ENCODE results near the gene GCN1.
"Not testable (repeated sequence)": the region's sequence is repeated elsewhere in the genome, so short reads cannot be mapped to it uniquely, and the experiment has no call there.

The GCN1 gene, protein sequence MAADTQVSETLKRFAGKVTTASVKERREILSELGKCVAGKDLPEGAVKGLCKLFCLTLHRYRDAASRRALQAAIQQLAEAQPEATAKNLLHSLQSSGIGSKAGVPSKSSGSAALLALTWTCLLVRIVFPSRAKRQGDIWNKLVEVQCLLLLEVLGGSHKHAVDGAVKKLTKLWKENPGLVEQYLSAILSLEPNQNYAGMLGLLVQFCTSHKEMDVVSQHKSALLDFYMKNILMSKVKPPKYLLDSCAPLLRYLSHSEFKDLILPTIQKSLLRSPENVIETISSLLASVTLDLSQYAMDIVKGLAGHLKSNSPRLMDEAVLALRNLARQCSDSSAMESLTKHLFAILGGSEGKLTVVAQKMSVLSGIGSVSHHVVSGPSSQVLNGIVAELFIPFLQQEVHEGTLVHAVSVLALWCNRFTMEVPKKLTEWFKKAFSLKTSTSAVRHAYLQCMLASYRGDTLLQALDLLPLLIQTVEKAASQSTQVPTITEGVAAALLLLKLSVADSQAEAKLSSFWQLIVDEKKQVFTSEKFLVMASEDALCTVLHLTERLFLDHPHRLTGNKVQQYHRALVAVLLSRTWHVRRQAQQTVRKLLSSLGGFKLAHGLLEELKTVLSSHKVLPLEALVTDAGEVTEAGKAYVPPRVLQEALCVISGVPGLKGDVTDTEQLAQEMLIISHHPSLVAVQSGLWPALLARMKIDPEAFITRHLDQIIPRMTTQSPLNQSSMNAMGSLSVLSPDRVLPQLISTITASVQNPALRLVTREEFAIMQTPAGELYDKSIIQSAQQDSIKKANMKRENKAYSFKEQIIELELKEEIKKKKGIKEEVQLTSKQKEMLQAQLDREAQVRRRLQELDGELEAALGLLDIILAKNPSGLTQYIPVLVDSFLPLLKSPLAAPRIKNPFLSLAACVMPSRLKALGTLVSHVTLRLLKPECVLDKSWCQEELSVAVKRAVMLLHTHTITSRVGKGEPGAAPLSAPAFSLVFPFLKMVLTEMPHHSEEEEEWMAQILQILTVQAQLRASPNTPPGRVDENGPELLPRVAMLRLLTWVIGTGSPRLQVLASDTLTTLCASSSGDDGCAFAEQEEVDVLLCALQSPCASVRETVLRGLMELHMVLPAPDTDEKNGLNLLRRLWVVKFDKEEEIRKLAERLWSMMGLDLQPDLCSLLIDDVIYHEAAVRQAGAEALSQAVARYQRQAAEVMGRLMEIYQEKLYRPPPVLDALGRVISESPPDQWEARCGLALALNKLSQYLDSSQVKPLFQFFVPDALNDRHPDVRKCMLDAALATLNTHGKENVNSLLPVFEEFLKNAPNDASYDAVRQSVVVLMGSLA (N-terminal part only)

DNA sequence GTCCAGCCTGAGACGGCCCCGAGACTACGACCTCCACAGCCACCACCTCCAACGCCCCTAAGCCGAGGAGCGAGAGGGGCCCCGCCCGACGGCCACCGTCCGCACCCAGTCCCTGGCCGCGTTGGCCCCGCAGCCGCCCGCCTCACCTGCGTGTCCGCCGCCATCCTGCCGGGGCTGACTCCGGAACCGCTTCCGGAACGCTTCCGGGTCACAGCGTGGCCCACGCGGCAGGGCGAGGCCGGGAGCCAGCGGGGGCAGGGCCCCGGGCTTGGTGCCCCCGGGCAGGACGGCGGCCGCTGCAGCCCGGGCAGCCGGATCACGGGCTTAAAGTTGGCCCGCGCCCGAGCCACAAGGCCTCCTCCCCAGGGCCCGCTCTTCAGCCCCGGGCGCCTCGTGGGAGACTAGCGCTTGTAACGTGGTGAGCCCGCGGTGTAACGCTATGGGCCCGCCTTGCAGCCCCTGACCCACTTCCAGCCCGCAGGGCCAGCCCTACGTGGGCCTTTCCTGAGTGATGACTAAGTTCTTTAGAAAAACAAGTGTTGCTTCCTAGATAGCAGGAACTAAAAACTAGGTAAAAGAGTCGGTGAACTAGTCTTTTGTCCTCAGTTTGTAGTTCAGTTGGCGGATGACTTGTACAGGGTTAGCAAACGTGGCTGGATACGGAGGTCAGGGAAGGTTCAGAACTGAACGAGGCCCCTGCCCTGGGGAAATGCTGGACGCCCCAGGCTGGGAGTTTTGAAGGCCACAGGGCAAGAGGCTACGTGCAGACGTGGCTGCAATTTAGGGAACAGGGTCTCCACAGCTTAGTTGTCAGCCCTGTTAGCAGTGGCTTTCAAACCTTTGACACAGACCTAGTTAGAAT, at the start of gene GCN1:
TSS of gene GCN1 (minus strand) at position 182 of the 862 bp plus-strand sequence. CDS start at position 164, 18 bp downstream.
- peak; percentile 81 for DNase-seq

DNA sequence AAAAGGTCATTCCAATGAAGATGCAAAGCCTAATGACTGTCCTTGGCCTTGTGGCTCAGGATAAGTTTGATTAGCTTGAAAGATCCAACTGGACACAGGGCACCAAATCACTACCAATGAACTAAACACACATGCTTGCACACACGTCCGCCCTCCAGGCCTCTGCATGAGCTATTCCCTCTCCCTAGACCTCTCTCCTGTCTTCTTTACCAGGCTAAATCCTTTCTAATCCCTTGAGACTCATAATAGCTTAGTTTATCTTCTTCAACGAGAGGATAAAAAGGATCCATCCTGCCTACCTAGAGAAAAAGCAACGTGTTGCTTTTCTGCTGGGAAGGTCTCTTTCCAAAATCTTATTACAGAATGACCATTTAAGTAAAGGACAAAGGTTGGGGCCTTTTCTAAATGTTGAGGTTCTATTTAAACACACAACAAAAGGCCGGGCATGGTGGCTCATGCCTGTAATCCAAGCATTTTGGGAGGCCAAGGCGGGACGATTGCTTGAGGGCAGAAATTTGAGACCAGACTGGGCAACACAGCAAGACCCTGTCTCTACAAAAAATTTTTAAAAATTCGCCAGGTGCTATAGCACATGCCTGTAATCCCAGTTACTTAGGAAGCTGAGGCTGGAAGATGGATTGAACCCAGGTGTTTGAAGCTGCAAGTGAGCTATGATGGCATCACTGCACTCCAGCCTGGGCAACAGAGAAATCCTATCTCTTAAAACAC, 48.6 kb upstream of the GCN1 start:
- no peak for DNase-seq

GRCh38 chr12:120242275-120242799, 47.8 kb upstream of the GCN1 start:
- DNase-seq = no peak

DNA sequence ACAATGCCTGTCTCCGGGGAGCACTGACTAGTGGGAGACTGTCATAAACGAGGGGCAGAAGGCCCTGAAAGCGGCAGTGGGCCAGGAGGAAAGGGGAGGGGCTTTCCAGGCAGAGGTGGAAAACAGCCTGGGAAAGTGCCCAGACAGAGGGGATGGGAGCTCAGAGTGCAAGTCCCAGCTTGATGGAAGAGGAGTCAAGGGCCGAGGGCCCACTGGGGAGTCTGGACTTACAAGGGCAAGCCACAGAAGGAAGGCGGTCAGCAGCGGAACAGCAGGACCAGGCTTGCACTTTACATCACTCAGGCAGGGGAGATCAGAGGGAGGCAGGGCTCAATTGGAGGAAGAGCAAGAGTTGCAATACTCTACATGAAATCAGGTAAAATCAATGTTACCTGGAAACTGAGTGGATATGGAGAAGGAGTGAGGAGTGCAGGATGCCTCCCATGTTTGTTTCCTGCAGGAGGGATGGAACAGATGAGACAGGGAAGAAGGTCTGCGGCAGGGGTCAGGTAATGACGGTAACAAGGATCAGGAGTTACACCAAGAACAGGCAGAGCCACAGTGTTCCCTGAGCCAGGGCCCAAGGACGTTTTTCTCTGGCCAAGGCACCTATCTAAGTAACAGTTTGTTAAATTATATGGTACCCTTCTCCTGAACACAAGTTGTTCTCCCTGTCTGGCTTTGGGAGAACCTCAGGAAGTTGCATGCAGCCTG, 47.2 kb upstream of the GCN1 start:
- no peak for DNase-seq

- DNase-seq = no peak
These were observed 45.9 kb upstream of the GCN1 start for GRCh38 chr12:120240495-120240833.

DNA sequence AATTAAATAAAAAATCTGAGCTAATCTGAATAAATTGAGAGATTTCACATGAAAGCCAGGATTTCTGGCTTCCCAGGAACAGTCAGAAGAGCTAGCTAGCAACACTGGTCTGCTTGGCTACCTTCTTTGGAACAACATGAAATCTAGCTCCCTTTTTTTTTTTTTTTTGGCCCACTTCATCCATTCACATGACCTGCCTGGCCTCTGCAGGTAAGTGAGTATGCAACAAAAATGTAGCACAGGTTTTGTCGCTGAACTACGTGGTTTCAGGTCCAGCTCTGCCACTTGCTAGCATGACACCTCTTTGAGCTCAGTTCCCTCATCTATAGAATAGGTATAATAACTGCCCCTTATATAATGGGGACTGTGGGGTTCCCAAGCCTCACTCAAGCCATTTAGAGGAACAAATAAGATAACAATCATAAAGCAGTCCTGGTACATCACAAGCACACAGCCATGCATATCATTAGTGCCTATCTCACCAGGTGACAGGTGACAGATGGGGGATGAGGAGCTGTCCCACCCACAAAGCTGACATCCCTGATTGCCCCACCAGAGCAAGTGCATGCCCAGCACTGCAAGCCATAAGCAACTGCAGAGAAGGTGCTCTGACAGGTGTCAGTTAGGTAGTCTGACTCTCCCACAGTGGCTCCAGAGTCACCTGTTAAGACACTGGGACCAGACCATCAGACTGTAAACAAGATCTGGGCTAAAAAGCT, 45.4 kb upstream of the GCN1 start:
- no peak for DNase-seq

DNA sequence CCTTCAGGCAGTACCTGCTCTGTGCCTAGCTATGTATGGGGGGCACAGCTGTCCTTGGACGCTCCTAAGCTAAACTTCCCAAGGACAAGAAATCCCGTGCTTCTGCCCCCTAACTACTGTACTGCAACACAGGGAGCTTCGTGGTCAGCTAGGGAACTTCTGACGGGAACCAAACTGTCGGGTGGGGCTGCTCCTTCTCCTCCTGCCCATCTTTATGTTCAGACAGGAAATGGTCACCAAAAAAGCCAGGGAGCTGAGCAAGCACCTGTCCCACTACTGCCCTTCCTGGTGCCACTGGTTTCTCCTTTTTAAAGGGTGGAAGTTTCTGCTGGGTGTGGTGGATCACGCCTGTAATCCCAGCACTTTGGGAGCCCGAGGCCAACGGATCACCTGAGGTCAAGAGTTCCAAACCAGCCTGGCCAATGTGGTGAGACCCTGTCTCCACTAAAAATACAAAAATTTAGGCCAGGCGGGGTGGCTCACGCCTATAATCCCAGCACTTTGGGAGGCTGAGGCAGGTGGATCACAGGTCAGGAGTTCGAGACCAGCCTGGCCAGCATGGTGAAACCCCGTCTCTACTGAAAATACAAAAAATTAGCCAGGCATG, 44.4 kb upstream of the GCN1 start:
- no peak for DNase-seq

DNA sequence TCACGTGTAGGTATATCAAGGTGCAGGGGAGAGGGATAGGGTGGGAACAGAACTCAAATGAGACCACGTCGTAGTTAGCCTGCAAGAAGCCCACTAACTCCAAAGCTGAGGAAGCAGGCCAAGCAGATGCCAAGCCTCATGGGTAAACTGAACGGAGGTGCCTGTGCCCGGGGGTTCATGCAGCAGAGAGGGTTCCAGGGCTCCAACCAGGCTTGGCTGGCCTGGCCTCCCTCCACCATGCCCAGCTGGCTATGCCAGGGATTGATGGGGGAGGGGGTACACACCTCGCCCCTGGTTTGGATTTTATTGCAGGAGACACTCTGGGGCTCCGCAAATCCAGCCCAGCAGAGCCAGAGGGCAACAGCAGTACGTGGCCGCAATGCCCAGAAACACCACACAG, 43.7 kb upstream of the GCN1 start:
- DNase-seq = no peak

DNA sequence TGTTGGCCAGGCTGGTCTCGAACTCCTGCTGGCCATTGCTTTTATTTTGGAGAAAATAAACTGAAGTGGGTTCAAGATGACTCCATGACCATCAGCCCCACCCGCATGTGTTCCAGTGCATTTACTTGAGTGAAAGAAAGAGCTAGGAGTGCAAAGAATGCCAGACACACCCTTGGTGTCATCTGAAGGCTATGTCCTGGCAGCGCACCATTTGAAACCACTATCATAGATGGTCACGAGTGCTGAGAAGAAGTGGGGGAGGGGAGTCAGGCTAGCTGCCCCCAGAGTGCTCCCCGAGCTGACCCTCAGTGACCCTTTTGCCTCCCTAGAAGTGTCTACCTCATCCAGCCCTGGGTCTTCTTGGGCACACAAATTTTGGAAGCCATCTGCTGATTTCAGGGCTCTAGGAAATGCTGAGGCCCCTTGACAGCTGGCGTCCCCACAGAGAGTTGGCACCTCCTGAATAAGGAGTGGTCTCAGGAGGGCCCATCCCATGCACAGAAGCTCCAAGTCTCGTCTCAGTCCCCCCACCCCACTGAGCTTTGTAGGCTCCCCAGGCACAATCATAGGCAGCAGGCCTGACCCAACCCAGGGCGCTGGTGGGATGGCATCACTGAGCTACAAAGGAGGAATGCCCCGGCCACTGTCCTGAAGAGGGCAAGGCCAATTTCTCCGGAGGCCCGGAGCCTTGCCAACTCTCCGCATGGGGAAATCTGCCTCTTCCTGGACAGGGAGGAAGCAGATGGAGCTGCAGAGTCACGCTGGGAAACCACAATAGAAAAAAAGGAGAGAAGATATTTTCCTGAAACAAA, 43.1 kb upstream of the GCN1 start:
- peak; percentile 66 for DNase-seq

GRCh38 chr12:120236809-120237208, 42.3 kb upstream of the GCN1 start:
- not testable (repeated sequence) for DNase-seq

GRCh38 chr12:120235369-120236323, 41.1 kb upstream of the GCN1 start:
- peak; percentile 46 for DNase-seq

DNA sequence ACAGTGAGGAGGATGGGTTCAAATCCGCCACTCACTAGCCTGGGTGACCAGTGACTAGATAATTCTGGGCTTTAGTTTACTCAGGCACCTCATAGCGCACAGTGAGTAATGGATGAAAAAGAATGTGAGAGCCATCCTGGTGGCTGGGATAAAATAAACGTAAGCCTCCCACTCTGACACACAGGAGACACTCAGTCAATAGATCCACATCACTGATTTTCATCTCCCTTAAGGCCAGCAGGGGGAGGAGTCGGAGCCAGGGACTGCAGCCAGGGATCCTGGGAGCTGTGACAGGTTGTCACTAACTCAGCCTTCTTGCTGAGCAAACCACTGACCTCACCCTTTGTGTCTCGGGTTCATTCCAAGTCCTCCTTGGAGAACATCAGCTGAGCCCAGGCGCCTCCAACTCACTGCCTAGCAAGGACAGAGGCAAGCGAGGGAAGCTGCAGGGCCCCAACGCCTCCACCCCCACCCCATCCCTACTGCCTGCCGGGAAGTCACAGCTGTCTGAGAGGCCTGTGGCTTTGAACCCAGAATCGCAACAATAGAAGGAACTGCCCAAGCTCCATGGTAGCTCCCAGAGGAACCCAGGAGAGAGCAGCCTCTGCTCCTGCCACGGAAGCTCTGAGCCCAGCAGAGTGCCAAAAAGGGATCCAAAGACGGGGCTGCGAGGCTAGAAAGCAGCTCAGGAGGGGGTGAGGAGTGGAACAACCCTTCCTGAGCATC, 40.3 kb upstream of the GCN1 start:
- peak; percentile 99 for DNase-seq

GRCh38 chr12:120231316-120232011, 36.9 kb upstream of the GCN1 start:
- DNase-seq = peak; percentile 99

- DNase-seq = no peak
These were observed 36.4 kb upstream of the GCN1 start for GRCh38 chr12:120230974-120231315.

- peak; percentile 99 for DNase-seq
These were observed 35.9 kb upstream of the GCN1 start for GRCh38 chr12:120230326-120230973.

Measured in fibroblast of skin of right biceps (primary cell).